Psoas muscle (tissue), 8 donors: ENCODE results near the gene EPB41L4A. TPM values are rescaled to one million over a fixed set of nuclear protein-coding genes. Genes with fewer than 3 reads are reported as not detected.
"Not testable (repeated sequence)": the region's sequence is repeated elsewhere in the genome, so short reads cannot be mapped to it uniquely, and the experiment has no call there.

ENCODE experiments used
- ATAC-seq, 4 donors: fragments of 200-7000 bp; cut with Tn5 transposase; one replicate each; pipeline ENCODE4 v1.9.1; 2020; ENCODE audit warnings: moderate library complexity in 3 of 4, mild to moderate bottlenecking in 2 of 4
- DNase-seq, 2 donors: peaks; one replicate each; pipeline ENCODE4 v3.0.0-alpha.2; 2020
- H3K27ac ChIP-seq: fragments of 200-600 bp; one replicate; pipeline ENCODE4 v1.8.0; 2022
- H3K27me3 ChIP-seq, 3 donors: fragments of 200-600 bp in 1 of 3; one replicate each; pipeline versions ENCODE4 v1.6.1 to v1.8.0; 2013 to 2022; ENCODE audit warnings: low read length in 2 of 3, mild to moderate bottlenecking in 2 of 3, moderate library complexity in 1 of 3; ENCODE audit not compliant: insufficient read depth in 3 of 3
- H3K36me3 ChIP-seq, 2 donors: fragments of 200-600 bp in 1 of 2; one replicate each; pipeline versions ENCODE4 v1.6.1 to v1.8.0; 2013 to 2022; ENCODE audit warnings: low read depth in 1 of 2, mild to moderate bottlenecking in 1 of 2, moderate library complexity in 1 of 2; ENCODE audit not compliant: insufficient read depth in 1 of 2
- H3K4me1 ChIP-seq: fragments of 200-600 bp; one replicate; pipeline ENCODE4 v1.8.0; 2022
- H3K4me3 ChIP-seq: fragments of 200-600 bp; one replicate; pipeline ENCODE4 v1.8.0; 2022; ENCODE audit warnings: mild to moderate bottlenecking
- H3K9me3 ChIP-seq: fragments of 200-600 bp; one replicate; pipeline ENCODE4 v1.8.0; 2022
- CTCF ChIP-seq: fragments of 200-600 bp; IDR thresholded peaks from one replicate; pipeline ENCODE4 v1.8.0; 2022; ENCODE audit warnings: antibody characterized with exemption
- WGBS, 3 donors: extraction: QIAGEN DNeasy Blood & Tissue Kit; methylation state at CpG; one replicate each; pipeline versions ENCODE4 v1.1.6 to v1.1.7; 2013; 5-methylcytosine and 5-hydroxymethylcytosine counted together
- intact Hi-C, 2 donors: fragments of 100-400 bp; cut with DNase I; formaldehyde crosslinking; loops; one replicate each; pipeline versions ENCODE4 v1.11.0 to v1.14.2; 2022
- long read RNA-seq, 2 donors: library from polyadenylated mRNA; unstranded; transcript quantifications; one replicate each; pipeline ENCODE4 v2.0.0, GENCODE V29; 2021
- polyA plus RNA-seq, 3 donors: library from polyadenylated mRNA; stranded (reverse); fragments of 200-250 nt; gene quantifications; one replicate each; pipeline ENCODE4 v1.2.3, GENCODE V29; 2013
- total RNA-seq, 4 donors: library from RNA; stranded (reverse); fragmentation: NEBNext Ultra II Directional in 2 of 4; extraction: Animal tissue kit (Norgen Biotek cat#: 25700) in 2 of 4; gene quantifications; one replicate each; pipeline versions ENCODE4 v1.2.1 to v1.2.4, GENCODE V29; 2021 to 2023
- donor health status: healthy with polysubstance abuse.
- donor health status: DM: no; HTN: no; CAD: no; lungs with moderate emphysema.
- donor health status: Bipolar disorder and iron deficiency.
- donor health status: healthy.
- donor health status: DM: yes; HTN: yes; CAD: no.
- donor health status: DM: no; HTN: no; CAD: no.
- donor health status: DM: no; HTN: no; CAD: no.
- donor health status: DM: yes; HTN: yes; CAD: no.

Gene EPB41L4A, protein sequence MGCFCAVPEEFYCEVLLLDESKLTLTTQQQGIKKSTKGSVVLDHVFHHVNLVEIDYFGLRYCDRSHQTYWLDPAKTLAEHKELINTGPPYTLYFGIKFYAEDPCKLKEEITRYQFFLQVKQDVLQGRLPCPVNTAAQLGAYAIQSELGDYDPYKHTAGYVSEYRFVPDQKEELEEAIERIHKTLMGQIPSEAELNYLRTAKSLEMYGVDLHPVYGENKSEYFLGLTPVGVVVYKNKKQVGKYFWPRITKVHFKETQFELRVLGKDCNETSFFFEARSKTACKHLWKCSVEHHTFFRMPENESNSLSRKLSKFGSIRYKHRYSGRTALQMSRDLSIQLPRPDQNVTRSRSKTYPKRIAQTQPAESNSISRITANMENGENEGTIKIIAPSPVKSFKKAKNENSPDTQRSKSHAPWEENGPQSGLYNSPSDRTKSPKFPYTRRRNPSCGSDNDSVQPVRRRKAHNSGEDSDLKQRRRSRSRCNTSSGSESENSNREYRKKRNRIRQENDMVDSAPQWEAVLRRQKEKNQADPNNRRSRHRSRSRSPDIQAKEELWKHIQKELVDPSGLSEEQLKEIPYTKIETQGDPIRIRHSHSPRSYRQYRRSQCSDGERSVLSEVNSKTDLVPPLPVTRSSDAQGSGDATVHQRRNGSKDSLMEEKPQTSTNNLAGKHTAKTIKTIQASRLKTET
- total RNA-seq (1 to 10 TPM; 1.8 to 7.2 (median 5.1) TPM), polyA plus RNA-seq (1 to 10 TPM; 1.0 to 1.9 (median 1.6) TPM)
- long read RNA-seq, donor 1 = 0 reads
- long read RNA-seq, donor 2, partial matches to known transcripts = 0 of 2 reads
- long read RNA-seq, donor 2, other reads (novel, unspliced or antisense) = 2 of 2 reads

GRCh38 chr5:112419164-112419985, at the start of gene EPB41L4A:
TSS of gene EPB41L4A (minus strand) at chr5:112419277. CDS start at chr5:112419039, 238 bp downstream.
- intact Hi-C loops = loop anchor here in 1 of 2 donors (2.0 kb wide), 1 partner anchor 209 kb away; no protein-coding TSS in a partner anchor
- no peaks in the 10 kb centered on the region for H3K36me3 ChIP-seq
- no peaks in the 10 kb centered on the region for H3K9me3 ChIP-seq
- WGBS, 3 donors = 0 to 1% (median 0%) methylated on average over 70 to 103 of the region's 103 CpGs
- ATAC-seq = peak; percentile 13 to 51 (median 35)
- H3K27ac ChIP-seq = peak within 1 kb of the TSS; percentile 56
- TF ChIP-seq CTCF = no peak
- peaks cover 0 to 38% (median 4%) of the 10 kb centered on the region in 3 donors for H3K27me3 ChIP-seq
- peak; percentile 41 to 77 for DNase-seq
- peak within 1 kb of the TSS; percentile 85 for H3K4me3 ChIP-seq
- no peaks in the 10 kb centered on the region for H3K4me1 ChIP-seq

DNA sequence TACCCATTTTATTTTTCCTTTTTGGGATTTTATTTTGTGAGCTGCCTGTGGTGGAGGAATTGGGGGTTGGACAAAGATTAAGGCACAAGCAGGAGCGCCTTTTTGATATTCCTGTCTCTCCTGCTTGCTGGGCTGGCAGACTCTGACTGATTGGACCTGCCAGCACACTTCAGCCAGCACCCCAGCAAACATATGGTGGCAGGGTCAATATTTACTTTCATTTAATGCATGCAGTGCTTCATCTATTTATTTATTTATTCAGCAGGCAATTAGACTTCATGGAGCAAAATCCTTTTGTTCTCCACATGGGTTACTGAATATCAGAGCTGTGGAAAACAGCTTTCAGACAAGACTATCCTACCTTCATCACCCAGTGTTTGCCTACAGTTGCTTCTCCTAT, 48.4 kb upstream of the EPB41L4A start:
- no peak overlapping the region for H3K4me3 ChIP-seq
- 88 to 100% (median 89%) methylated on average over 1 of the region's 1 CpG for WGBS, 3 donors
- ATAC-seq (no peak), DNase-seq (no peak)
- no peak for TF ChIP-seq CTCF
- H3K27me3 ChIP-seq = no peaks in the 10 kb centered on the region
- no peaks in the 10 kb centered on the region for H3K9me3 ChIP-seq
- H3K27ac ChIP-seq = no peak overlapping the region
- no peaks in the 10 kb centered on the region for H3K36me3 ChIP-seq
- intact Hi-C loops = no loop called here
- H3K4me1 ChIP-seq = no peaks in the 10 kb centered on the region

DNA sequence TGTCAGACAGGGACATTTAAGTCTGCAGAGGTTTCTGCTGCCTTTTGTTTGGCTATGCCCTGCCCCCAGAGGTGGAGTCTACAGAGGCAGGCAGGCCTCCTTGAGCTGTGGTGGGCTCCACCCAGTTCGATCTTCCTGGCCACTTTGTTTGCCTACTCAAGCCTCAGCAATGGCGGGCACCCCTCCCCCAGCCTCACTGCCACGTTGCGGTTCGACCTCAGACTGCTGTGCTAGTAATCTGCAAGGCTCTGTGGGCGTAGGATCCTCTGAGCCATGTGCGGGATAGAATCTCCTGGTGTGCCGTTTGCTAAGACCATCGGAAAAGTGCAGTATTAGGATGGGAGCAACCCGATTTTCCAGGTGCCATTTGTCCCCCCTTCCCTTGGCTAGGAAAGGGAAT, 47.2 kb upstream of the EPB41L4A start:
- H3K27me3 ChIP-seq, H3K27ac ChIP-seq, ATAC-seq, H3K9me3 ChIP-seq, H3K36me3 ChIP-seq, H3K4me1 ChIP-seq, H3K4me3 ChIP-seq, intact Hi-C loops, DNase-seq: not testable (repeated sequence)
- 91 to 94% (median 94%) methylated on average over 9 to 10 of the region's 10 CpGs for WGBS, 3 donors

DNA sequence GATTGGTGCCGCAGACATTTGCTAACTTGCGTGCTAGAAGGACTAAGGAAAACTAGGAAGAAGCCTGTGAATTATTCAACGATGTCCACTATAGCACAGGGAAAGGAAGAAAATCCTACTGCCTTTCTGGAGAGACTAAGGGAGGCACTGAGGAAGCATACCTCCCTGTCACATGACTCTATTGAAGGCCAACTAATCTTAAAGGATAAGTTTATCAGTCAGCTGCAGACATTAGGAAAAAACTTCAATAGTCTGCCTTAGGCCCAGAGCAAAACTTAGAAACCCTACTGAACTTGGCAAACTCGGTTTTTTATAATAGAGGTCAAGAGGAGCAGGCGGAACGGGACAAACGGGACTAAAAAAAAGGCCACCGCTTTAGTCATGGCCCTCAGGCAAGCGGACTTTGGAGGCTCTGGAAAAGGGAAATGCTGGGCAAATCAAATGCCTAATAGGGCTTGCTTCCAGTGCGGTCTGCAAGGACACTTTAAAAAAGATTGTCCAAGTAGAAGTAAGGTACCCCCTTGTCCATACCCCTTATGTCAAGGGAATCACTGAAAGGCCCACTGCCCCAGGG, 28.2 kb upstream of the EPB41L4A start:
- H3K9me3 ChIP-seq, H3K4me3 ChIP-seq, intact Hi-C loops, H3K27ac ChIP-seq, H3K27me3 ChIP-seq, ATAC-seq, H3K4me1 ChIP-seq, H3K36me3 ChIP-seq, DNase-seq: not testable (repeated sequence)
- WGBS, 3 donors = 91 to 94% (median 94%) methylated on average over 10 of the region's 10 CpGs

DNA sequence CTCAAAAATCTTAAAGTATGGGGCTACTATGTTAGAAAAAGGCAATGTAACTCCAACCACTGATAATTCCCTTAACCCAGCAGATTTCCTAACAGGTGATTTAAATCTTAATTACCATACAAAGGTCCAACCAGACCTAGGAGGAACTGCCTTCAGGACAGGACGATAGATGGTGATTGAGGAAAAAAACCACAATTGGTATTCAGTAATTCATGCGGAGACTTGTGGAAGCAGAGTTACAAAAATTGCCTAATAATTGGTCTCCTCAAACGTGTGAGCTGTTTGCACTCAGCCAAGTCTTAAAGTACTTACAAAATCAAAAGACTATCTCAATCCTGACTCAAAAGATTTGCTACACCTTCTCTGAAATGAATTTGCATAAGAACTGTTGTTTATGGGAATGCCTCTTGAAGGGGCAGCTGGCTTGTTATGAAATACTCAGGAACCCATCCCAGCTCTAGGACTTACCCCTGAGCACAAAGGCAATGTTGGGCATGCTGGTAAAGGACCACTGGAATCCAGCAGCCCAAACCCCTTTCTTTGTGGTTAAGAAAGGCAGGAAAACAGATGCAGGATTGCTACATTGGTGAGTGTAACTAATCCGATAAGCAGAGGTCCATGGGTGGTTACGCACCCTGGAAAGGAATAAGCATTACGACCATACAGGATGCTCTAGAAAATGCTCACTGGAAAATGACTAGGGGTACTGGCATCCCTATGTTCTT, 26.7 kb upstream of the EPB41L4A start:
- H3K27ac ChIP-seq = no peak overlapping the region
- no peaks in the 10 kb centered on the region for H3K27me3 ChIP-seq
- no peaks in the 10 kb centered on the region for H3K9me3 ChIP-seq
- no peak overlapping the region for H3K4me3 ChIP-seq
- intact Hi-C loops = no loop called here
- no peak for DNase-seq
- WGBS, 3 donors = 74 to 83% (median 76%) methylated on average over 6 of the region's 6 CpGs
- TF ChIP-seq CTCF = no peak
- no peaks in the 10 kb centered on the region for H3K36me3 ChIP-seq
- ATAC-seq = no peak
- H3K4me1 ChIP-seq = no peaks in the 10 kb centered on the region

DNA sequence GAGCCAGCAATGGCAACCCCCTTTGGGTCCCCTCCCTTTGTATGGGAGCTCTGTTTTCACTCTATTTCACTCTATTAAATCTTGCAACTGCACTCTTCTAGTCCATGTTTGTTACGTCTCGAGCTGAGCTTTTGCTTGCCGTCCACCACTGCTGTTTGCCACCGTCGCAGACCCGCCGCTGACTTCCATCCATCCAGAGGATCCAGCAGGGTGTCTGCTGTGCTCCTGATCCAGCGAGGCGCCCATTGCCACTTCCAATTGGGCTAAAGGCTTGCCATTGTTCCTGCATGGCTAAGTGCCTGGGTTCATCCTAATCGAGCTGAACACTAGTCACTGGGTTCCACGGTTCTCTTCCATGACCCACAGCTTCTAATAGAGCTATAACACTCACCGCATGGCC, 24.9 kb upstream of the EPB41L4A start:
- H3K4me3 ChIP-seq, H3K9me3 ChIP-seq, DNase-seq, H3K4me1 ChIP-seq, intact Hi-C loops, H3K27ac ChIP-seq, H3K36me3 ChIP-seq, H3K27me3 ChIP-seq, ATAC-seq: not testable (repeated sequence)
- 90 to 93% (median 93%) methylated on average over 10 to 11 of the region's 12 CpGs for WGBS, 3 donors
